ENCODE data around the gene ALCAM. TPM values are rescaled to one million over a fixed set of nuclear protein-coding genes. Genes with fewer than 3 reads are reported as not detected.

The ALCAM gene
- polyA plus RNA-seq, 1 donor from 2014 or later, result 94.7 TPM

- no peak overlapping the region for H3K27ac ChIP-seq (ENCODE audit: low read length)
- no peaks in the 10 kb centered on the region for H3F3A ChIP-seq (ENCODE audit: insufficient read depth, low read length, poor library complexity, severe bottlenecking)
- H3K9ac ChIP-seq (ENCODE audit: low read length), result no peak overlapping the region
- no peak overlapping the region for H3K4me2 ChIP-seq (ENCODE audit: low read length)
- H4K20me1 ChIP-seq (ENCODE audit: insufficient read depth), result no peaks in the 10 kb centered on the region
- H3K27me3 ChIP-seq (ENCODE audit: insufficient read depth, low read depth, low read length), result no peaks in the 10 kb centered on the region
- no peaks in the 10 kb centered on the region for H3K9me2 ChIP-seq (ENCODE audit: insufficient read depth, low read length)
- H3K9me3 ChIP-seq (ENCODE audit: low read length), result no peaks in the 10 kb centered on the region
- H3K79me2 ChIP-seq (replicated peaks; ENCODE audit: insufficient read depth, low read length), result no peaks in the 10 kb centered on the region
- no peak overlapping the region for H3K4me3 ChIP-seq (ENCODE audit: low read length)
- no peaks in the 10 kb centered on the region for H3K36me3 ChIP-seq (ENCODE audit: insufficient read depth, low read length)
- TF ChIP-seq SMC3 (conservative IDR thresholded peaks at IDR 0.05; ENCODE audit: poor library complexity), result no peak
- no peak for TF ChIP-seq EZH2 (IDR thresholded peaks at IDR 0.05; ENCODE audit: borderline replicate concordance, insufficient read depth, low read length, poor library complexity, severe bottlenecking)
- TF ChIP-seq REST (IDR thresholded peaks at IDR 0.05; ENCODE audit: borderline replicate concordance), result no peak
- no peak for TF ChIP-seq EP300 (conservative IDR thresholded peaks at IDR 0.05; ENCODE audit: poor library complexity, severe bottlenecking)
- no peak for TF ChIP-seq TAF1 (IDR thresholded peaks at IDR 0.05; ENCODE audit: low read depth)
- no peak for TF ChIP-seq CTCF (IDR thresholded peaks at IDR 0.05; ENCODE audit: poor library complexity, severe bottlenecking)
- TF ChIP-seq MXI1 (conservative IDR thresholded peaks at IDR 0.05; ENCODE audit: poor library complexity, severe bottlenecking), result no peak
- no peak for TF ChIP-seq RAD21 (conservative IDR thresholded peaks at IDR 0.05)
- no peak for TF ChIP-seq POLR2AphosphoS5 (IDR thresholded peaks at IDR 0.05)
- no peak overlapping the region for H2AFZ ChIP-seq (ENCODE audit: low read depth, low read length)
These were observed 226.6 kb downstream of the ALCAM start for GRCh38 chr3:105593315-105593714.

GRCh38 chr3:105594219-105594618 lies 227.5 kb downstream of the ALCAM start:
- Histone ChIP-seq H2AFZ (ENCODE audit: low read depth, low read length) (no peak overlapping the region), H3K4me2 (ENCODE audit: low read length) (no peak overlapping the region), H3K27ac (ENCODE audit: low read length) (no peak overlapping the region), H3K9ac (ENCODE audit: low read length) (no peak overlapping the region), H3K9me3 (ENCODE audit: low read length) (no peaks in the 10 kb centered on the region), H3F3A (ENCODE audit: insufficient read depth, low read length, poor library complexity, severe bottlenecking) (no peaks in the 10 kb centered on the region), H4K20me1 (ENCODE audit: insufficient read depth) (no peaks in the 10 kb centered on the region), H3K27me3 (ENCODE audit: insufficient read depth, low read depth, low read length) (no peaks in the 10 kb centered on the region), H3K79me2 (replicated peaks; ENCODE audit: insufficient read depth, low read length) (no peaks in the 10 kb centered on the region), H3K36me3 (ENCODE audit: insufficient read depth, low read length) (no peaks in the 10 kb centered on the region), H3K4me3 (ENCODE audit: low read length) (no peak overlapping the region), H3K9me2 (ENCODE audit: insufficient read depth, low read length) (no peaks in the 10 kb centered on the region)
- no peak for TF ChIP-seq EP300 (conservative IDR thresholded peaks at IDR 0.05; ENCODE audit: poor library complexity, severe bottlenecking)
- no peak for TF ChIP-seq MXI1 (conservative IDR thresholded peaks at IDR 0.05; ENCODE audit: poor library complexity, severe bottlenecking)
- no peak for TF ChIP-seq CTCF (IDR thresholded peaks at IDR 0.05; ENCODE audit: poor library complexity, severe bottlenecking)
- no peak for TF ChIP-seq EZH2 (IDR thresholded peaks at IDR 0.05; ENCODE audit: borderline replicate concordance, insufficient read depth, low read length, poor library complexity, severe bottlenecking)
- no peak for TF ChIP-seq SMC3 (conservative IDR thresholded peaks at IDR 0.05; ENCODE audit: poor library complexity)
- no peak for TF ChIP-seq REST (IDR thresholded peaks at IDR 0.05; ENCODE audit: borderline replicate concordance)
- TF ChIP-seq TAF1 (IDR thresholded peaks at IDR 0.05; ENCODE audit: low read depth), result no peak
- no peak for TF ChIP-seq RAD21 (conservative IDR thresholded peaks at IDR 0.05)
- no peak for TF ChIP-seq POLR2AphosphoS5 (IDR thresholded peaks at IDR 0.05)

Data from neural cell (in vitro differentiated cells).